ENCODE data around the gene ZNF280B.
"Not testable (repeated sequence)": the region's sequence is repeated elsewhere in the genome, so short reads cannot be mapped to it uniquely, and the experiment has no call there.

GRCh38 chr22:22510833-22511232 is 2.3 kb upstream of the ZNF280B start:
- not testable (repeated sequence) for TF ChIP-seq CTCF (conservative IDR thresholded peaks at IDR 0.05; ENCODE audit: low read depth, low read length); EZH2 (IDR thresholded peaks at IDR 0.05; ENCODE audit: low read length, unreplicated experiment); EZH2phosphoT487 (IDR thresholded peaks at IDR 0.05; ENCODE audit: borderline replicate concordance, low read length)
